Frontal cortex (tissue), 4 donors: ENCODE results near the gene LMBRD1. TPM values are rescaled to one million over a fixed set of nuclear protein-coding genes. Genes with fewer than 3 reads are reported as not detected.
A peak's percentile ranks its signal among the peaks of the same experiment; 100 is the strongest.
"Not testable (repeated sequence)": the region's sequence is repeated elsewhere in the genome, so short reads cannot be mapped to it uniquely, and the experiment has no call there.

Experiments
- DNase-seq, 2 donors: peaks; one replicate each; pipeline ENCODE4 v3.0.0; 2012; ENCODE audit warnings: low spot score in 2 of 2
- FAIRE-seq: peaks from 2 replicates; lab custom pipeline; 2012; peaks lifted over from hg19 to GRCh38; lab: Jason Lieb, UNC
- total RNA-seq: library from RNA; depleted of rRNA; stranded (reverse); fragments of >200 nt; gene quantifications from one replicate; pipeline ENCODE4 v1.2.3, GENCODE V29; 2014
- donor health status: control.
- donor health status: control.
- donor health status: control.

LMBRD1 gene
- total RNA-seq, 1 donor from 2014 or later = 80.3 TPM

DNA sequence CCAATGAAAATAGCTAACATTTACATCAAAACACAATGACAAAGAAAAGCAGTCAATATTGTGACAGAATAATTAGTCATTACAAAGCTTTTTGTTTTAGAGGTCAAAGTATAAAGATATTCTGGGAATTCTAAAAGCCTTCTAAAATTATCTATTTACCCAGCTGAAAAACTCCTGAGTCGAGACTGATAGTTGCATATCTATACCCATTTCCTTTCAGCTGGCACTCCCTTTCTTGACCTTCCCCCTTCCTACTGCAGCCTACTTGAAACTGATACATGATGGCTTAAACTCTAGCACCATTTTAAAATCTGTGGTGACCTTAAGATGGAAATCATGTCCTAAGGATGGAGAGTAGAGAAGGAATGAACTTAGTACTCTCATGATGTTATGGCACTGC lies 38.6 kb downstream of the LMBRD1 start:
- DNase-seq (no peak), FAIRE-seq (no peak)

- FAIRE-seq = no peak
Observed at GRCh38 chr6:69756907-69757306, 39.9 kb downstream of the LMBRD1 start.

GRCh38 chr6:69756366-69756765 lies 40.4 kb downstream of the LMBRD1 start:
- DNase-seq (no peak), FAIRE-seq (no peak)

More at GRCh38 chr6:69756907-69757306, 39.9 kb downstream of the LMBRD1 start:
- no peak for DNase-seq

GRCh38 chr6:69735027-69735426 lies 61.8 kb downstream of the LMBRD1 start:
- no peak for FAIRE-seq
- DNase-seq = no peak

DNA sequence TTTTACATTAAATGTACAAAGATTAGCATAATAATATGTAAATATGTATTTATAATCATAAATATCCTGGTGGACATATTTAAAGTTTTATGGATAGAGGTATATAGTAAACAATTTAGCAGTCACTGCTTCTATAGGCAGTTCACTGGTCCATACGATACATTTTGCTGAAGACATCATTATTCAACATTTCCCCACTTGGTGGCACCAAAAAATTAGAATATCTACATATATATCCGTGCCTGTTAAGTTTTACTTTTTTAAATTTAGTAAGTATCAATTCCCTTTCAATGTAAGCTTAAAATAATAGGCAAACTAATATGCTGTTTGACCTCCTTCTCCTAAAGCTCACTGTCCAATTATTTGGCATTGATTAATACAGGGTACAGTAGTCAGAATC lies 64.2 kb downstream of the LMBRD1 start:
- no peak for FAIRE-seq
- DNase-seq = no peak

DNA sequence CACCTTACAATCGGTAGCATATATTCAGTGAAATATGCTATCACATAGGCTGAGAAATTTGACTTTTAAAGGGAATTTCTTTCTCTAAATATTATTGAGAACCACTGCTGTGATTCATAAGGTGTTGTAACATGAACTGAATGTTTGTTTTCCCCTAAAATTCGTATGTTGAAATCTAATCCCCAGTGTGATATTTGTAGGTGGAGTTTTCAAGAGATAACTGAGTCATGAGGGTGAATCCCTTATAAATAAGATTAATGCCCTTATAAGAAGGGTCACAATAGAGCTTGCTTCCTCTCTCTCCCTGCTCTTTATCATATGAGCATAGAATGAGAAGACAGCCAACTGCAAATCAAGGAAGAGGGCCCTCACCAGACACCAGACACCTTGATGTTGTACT lies 64.8 kb downstream of the LMBRD1 start:
- FAIRE-seq = no peak

DNA sequence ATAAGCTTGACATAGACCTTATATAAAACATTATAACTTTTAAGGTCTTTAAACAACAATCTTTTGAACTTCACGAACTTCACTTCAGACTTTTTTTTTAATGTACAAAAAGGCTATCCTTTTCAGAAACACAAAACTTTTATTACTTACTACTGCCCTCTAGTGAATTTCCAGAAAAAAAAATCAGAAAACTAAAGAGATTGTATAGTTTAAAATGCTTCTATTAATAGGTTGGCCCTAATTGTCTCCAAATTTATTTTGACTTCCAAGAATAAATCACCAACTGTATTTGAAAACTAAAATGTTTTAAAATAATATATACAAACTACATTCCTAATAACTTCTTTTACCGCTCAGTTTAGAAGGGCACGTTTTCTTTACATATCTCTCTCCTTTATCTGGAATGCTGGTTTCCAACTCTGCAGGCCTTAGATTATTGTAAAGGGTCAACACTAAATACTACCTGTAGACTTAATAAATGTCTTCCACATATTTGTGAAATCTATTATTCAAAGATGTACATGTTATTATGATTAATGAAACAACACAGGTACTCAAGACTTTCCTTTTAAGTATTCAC lies 66.8 kb downstream of the LMBRD1 start:
- no peak for DNase-seq
- peak; percentile 96 for FAIRE-seq

More for the DNA sequence above, 64.8 kb downstream of the LMBRD1 start:
- DNase-seq = no peak

GRCh38 chr6:69722683-69723082 lies 74.1 kb downstream of the LMBRD1 start:
- no peak for FAIRE-seq
- DNase-seq = no peak

DNA sequence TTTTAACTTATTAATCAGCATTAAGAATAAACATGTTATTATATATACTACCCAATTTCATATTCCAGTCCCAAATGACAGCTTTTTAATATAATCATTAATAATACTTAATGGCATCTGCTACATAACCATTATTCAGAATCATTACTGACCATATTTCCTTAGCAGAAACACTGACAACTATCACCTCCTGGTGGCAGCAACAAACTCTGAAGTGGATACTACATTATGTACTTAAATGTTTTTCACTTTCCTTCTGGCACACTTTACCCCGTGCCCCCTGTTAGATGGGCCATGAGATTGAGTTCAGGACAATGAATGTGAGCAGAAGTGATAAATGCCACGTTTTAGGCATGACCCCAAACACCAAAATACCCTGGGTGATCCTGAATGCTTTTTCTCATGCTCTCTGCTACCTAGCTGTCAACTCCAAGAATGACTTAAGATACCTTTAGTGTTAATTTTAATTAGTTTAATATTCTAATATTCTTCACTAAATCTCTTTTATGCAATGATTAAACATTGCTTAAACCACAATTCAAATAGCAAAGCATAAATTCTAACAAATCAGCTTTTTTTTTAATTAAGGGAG lies 77.1 kb downstream of the LMBRD1 start:
- no peak for FAIRE-seq
- DNase-seq = no peak

DNA sequence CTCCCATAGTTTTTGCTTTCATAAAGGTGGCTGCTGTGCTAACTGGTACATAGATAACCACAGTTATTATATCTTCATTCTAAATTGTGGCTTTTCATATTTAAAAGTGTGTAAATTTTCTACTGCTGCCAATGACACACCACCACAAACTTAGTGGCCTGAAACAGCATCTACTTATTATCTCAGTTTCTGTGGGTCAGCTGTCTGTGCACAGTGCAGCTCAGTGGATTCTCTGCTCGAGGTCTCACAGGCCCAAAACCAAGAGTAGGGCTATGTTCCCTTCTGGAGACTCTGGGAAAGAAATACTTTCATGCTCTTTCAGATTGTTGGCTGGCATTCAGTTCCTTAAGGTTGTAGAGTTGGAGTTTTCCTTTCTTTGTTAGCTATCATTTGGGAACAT lies 90.1 kb downstream of the LMBRD1 start:
- no peak for FAIRE-seq
- DNase-seq = no peak

GRCh38 chr6:69705954-69706353 lies 90.9 kb downstream of the LMBRD1 start:
- DNase-seq (no peak), FAIRE-seq (no peak)

- DNase-seq (no peak), FAIRE-seq (no peak)
Observed at GRCh38 chr6:69704916-69705315, 91.9 kb downstream of the LMBRD1 start.

GRCh38 chr6:69699655-69700054 lies 97.2 kb downstream of the LMBRD1 start:
- DNase-seq (no peak), FAIRE-seq (no peak)

DNA sequence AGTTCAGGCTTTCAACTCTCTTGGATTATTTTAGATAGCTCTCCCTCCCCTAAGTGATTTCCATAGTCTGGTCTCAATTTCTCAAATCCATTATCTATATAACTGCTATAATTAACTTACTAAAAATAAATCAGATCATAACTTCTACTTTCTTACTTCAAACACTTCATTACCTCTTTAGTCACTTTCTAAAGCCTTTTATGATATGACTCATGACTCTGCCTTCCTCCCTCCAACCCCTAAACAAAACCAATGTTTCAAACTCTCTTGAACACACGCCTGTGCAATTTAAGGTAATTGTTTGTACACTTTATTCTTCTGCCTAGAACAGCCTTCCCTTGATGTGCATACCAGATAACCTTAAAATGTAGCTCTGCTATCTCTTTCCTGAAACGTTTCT lies 100.5 kb downstream of the LMBRD1 start:
- no peak for FAIRE-seq
- no peak for DNase-seq

DNA sequence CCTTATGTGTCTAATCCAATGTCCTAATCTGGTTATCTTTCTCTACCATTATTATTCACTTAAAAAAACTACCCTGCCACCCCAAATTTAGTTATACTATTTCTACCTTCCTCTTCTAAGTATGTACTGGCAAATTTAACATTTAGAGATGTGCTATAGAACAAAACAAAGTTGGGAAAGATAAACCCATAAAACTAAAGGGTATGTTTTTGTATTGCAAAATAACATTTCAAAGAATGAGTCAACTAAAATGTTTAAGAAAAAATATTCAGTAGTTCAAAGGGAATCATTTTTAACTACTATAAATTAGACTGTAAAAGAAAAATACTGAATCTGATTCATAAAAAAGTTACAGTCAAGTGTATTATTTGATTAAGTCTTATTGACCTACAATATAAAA lies 103.0 kb downstream of the LMBRD1 start:
- FAIRE-seq = peak; percentile 77
- DNase-seq = no peak

DNA sequence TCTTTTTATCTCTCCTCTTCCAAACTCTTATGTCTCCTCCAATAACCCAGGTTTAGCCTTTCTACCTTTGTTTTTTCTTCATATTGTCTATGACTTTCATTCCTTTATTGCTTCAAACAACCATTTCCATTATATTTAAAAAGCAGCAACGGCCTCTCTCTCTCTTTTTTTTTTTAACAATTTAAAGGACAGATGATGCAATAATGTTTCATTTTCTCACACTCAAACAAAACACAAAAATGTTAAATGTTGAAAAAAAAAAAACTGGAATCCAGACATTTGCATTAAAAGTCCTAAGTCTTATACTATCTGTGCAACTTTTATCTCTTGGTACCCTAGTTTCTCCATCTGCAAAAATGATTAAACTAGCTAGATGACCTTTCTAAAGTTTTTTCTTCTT lies 105.8 kb downstream of the LMBRD1 start:
- no peak for FAIRE-seq
- no peak for DNase-seq

DNA sequence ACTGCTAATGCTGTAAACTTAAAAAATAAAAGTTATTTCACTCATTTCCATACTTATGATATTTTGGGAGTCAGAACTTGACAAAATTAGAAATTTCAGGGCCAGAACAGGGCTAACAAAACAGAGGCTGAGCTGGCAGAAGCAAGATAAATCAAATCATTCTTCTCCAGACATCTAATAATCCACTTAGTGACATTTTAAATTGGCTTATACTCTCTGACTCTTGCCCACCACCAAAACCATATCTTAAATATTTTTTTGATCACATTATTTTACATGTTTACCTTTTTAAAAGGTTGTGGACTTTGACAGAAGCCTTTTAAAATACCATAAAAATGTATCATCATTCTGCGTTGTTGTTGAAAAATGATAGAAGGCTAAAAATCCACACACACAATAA lies 116.5 kb downstream of the LMBRD1 start:
- FAIRE-seq = no peak
- DNase-seq = no peak

DNA sequence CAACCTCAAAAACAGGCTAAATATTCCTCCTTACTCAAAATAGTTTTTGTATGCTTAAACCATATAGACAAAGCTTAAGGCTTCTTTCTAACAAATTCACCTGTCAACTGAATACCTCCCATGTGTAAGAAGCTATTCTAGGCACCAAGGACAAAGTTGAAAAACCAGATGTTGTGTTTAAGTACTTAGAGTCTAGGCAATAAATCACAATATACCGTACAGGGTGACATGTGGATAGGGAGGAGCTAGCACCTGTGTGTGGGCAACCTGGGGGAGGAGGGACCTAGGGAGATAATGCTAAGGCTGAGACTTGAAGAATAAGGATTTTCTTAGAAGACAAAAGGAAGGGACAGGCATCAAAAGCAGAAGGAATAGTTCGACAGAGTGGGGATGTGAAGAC lies 123.5 kb downstream of the LMBRD1 start:
- no peak for DNase-seq
- no peak for FAIRE-seq

DNA sequence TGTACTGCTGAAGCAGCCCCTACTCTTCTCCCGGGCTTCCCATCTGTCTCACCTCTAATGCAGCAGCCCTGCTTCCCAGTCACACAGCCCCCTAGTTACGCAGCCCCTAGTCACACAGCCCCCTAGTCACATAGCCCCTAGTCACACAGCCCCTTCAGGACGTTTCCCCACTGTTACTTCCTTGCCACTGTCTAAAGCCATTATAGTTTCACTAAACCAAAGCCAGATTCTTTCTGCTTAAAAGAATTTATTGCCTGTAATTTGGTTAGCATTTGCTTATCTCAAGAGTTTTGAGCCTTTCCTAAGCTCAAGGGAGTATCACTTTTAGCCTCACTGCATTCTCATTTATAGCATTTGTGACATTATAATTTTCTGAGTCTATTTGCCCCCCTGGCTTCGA lies 127.9 kb downstream of the LMBRD1 start:
- DNase-seq (no peak), FAIRE-seq (no peak)

- not testable (repeated sequence) for FAIRE-seq, DNase-seq
Observed at GRCh38 chr6:69666779-69667178, 130.0 kb downstream of the LMBRD1 start.

DNA sequence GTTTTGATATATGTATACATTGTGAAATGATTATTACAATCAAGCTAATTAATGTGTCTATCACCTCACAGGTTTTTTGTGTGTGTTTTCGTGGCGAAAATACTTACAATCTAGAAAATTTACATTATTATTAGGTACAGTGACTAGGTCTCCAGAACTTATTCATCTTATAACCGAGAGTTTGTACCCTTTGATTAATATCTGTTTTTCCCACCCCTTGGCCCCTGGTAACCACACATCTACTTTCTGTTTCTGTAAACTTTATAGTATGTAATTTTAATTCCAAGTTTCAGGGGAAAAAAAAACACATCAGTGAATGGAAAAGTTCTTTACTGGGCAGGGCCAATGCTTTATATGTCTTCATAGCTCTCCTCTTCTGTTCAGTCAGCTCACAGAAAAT lies 131.4 kb downstream of the LMBRD1 start:
- FAIRE-seq (no peak), DNase-seq (no peak)

DNA sequence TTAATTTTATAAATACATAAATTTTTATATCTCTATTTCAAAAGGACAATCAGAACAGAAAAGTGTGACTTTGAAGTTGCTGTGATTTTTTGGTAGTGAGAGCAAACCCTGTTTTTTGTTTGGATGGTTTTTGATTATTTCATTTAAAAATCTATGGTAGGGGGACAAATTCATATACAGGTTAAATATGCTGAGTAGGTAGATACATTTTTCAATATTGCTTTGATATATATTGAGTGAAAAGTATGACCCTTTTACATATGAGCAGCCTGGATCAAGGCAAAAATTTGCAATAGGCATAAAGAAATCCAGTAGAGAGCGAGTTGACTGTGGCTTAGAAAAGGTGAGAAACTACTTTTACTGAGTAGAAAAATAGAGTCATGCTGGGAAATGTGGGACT lies 132.3 kb downstream of the LMBRD1 start:
- FAIRE-seq = no peak

More for the DNA sequence above, 132.3 kb downstream of the LMBRD1 start:
- DNase-seq = no peak
